Measurements from ENCODE around the gene SLC13A4. TPM values are rescaled to one million over a fixed set of nuclear protein-coding genes. Genes with fewer than 3 reads are reported as not detected.

SLC13A4 gene
- total RNA-seq, 2 experiments from 2014 or later, result not detected

DNA sequence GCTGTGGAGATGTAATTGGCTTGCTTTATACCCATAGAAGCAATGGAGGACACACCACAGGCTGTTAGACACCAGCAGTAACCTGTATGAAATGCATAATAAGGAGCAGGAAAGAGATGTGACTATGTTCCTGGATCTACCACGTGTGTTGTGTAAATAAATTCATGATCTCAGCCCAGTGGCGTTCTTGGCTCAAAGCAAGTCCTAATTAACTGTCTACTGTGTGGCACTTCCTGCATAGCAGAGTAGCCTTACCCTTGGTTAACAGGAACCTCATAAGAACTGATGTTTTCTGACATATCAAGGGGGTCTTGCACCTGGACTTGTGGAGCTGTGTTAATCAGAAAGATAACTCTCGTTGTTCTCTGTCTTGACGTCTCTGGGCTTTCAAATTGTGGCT, 46.3 kb upstream of the SLC13A4 start:
- Histone ChIP-seq H3K9me3 (ENCODE audit: low read length) (peaks cover 10% of the 10 kb centered on the region; the same call in 1 of the 2 replicates), H3K4me3 (ENCODE audit: low read depth, low read length, poor library complexity, severe bottlenecking) (no peak overlapping the region), H3K36me3 (ENCODE audit: insufficient read depth, low read length) (no peaks in the 10 kb centered on the region), H3K4me2 (ENCODE audit: low read length) (no peak overlapping the region), H3K27ac (ENCODE audit: low read depth, low read length, poor library complexity, severe bottlenecking) (no peak overlapping the region), H3K9me2 (ENCODE audit: insufficient read depth, low read length) (no peaks in the 10 kb centered on the region), H3K79me2 (ENCODE audit: insufficient read depth, low read depth, low read length) (no peaks in the 10 kb centered on the region), H3K4me1 (ENCODE audit: insufficient read depth, low read length, poor library complexity, severe bottlenecking) (no peaks in the 10 kb centered on the region), H2AFZ (ENCODE audit: low read length) (no peak overlapping the region), H4K20me1 (ENCODE audit: insufficient read depth, low read length) (no peaks in the 10 kb centered on the region)
- no peak for TF ChIP-seq EZH2phosphoT487 (IDR thresholded peaks at IDR 0.05; ENCODE audit: borderline replicate concordance, low read depth, low read length)
- TF ChIP-seq, protein P1, sequence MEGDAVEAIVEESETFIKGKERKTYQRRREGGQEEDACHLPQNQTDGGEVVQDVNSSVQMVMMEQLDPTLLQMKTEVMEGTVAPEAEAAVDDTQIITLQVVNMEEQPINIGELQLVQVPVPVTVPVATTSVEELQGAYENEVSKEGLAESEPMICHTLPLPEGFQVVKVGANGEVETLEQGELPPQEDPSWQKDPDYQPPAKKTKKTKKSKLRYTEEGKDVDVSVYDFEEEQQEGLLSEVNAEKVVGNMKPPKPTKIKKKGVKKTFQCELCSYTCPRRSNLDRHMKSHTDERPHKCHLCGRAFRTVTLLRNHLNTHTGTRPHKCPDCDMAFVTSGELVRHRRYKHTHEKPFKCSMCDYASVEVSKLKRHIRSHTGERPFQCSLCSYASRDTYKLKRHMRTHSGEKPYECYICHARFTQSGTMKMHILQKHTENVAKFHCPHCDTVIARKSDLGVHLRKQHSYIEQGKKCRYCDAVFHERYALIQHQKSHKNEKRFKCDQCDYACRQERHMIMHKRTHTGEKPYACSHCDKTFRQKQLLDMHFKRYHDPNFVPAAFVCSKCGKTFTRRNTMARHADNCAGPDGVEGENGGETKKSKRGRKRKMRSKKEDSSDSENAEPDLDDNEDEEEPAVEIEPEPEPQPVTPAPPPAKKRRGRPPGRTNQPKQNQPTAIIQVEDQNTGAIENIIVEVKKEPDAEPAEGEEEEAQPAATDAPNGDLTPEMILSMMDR (conservative IDR thresholded peaks at IDR 0.05; ENCODE audit: low read length), result no peak
- no TSS peak for BruUV-seq (replicated peaks)
- ChIA-PET POLR2A (interaction anchor here (1.4 kb wide), 1 partner anchor 244 kb away, joined by 3 read pairs; no protein-coding TSS in a partner anchor), CTCF (ENCODE audit: unreplicated experiment) (no interaction called here)
- no peak for DNase-seq (ENCODE audit: low spot score)
- intact Hi-C loops (cut with micrococcal nuclease; ENCODE audit: unreplicated experiment), result no loop called here

DNA sequence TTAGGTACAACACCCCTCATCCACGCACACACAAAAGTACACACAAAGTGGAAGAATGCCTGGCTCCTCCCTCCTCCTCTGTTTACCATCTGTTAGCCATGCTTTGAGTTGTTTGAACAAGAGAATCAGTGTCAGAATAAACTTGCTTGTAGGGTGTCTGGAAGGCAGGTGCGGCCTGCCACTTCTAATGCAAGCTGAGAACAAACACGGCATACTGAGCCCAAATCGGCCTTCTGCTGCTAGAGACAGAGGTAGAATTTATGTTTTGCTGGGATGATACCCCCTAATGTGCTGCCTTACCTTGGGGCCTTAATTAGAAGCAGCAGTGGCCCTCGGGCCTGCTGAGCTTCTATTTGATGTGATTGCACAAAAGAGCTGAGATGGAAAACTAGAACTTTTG, 45.5 kb upstream of the SLC13A4 start:
- TF ChIP-seq EZH2phosphoT487 (IDR thresholded peaks at IDR 0.05; ENCODE audit: borderline replicate concordance, low read depth, low read length), result no peak
- TF ChIP-seq, protein P1 (conservative IDR thresholded peaks at IDR 0.05; ENCODE audit: low read length), result no peak
- no peak for DNase-seq (ENCODE audit: low spot score)
- H2AFZ ChIP-seq (ENCODE audit: low read length), result no peak overlapping the region
- H3K36me3 ChIP-seq (ENCODE audit: insufficient read depth, low read length), result no peaks in the 10 kb centered on the region
- intact Hi-C loops (cut with micrococcal nuclease; ENCODE audit: unreplicated experiment), result no loop called here
- no TSS peak for BruUV-seq (replicated peaks)
- H4K20me1 ChIP-seq (ENCODE audit: insufficient read depth, low read length), result no peaks in the 10 kb centered on the region
- ChIA-PET POLR2A (interaction anchor here (0.6 to 1.4 kb wide), 2 partner anchors 244 to 1056 kb away, joined by 3 read pairs; no protein-coding TSS in a partner anchor), CTCF (ENCODE audit: unreplicated experiment) (no interaction called here)
- H3K4me1 ChIP-seq (ENCODE audit: insufficient read depth, low read length, poor library complexity, severe bottlenecking), result no peaks in the 10 kb centered on the region
- H3K4me2 ChIP-seq (ENCODE audit: low read length), result no peak overlapping the region
- H3K9me3 ChIP-seq (ENCODE audit: low read length), result peaks cover 10% of the 10 kb centered on the region; the same call in 1 of the 2 replicates
- no peak overlapping the region for H3K27ac ChIP-seq (ENCODE audit: low read depth, low read length, poor library complexity, severe bottlenecking)
- H3K9me2 ChIP-seq (ENCODE audit: insufficient read depth, low read length), result no peaks in the 10 kb centered on the region
- no peaks in the 10 kb centered on the region for H3K79me2 ChIP-seq (ENCODE audit: insufficient read depth, low read depth, low read length)
- H3K4me3 ChIP-seq (ENCODE audit: low read depth, low read length, poor library complexity, severe bottlenecking), result no peak overlapping the region

DNA sequence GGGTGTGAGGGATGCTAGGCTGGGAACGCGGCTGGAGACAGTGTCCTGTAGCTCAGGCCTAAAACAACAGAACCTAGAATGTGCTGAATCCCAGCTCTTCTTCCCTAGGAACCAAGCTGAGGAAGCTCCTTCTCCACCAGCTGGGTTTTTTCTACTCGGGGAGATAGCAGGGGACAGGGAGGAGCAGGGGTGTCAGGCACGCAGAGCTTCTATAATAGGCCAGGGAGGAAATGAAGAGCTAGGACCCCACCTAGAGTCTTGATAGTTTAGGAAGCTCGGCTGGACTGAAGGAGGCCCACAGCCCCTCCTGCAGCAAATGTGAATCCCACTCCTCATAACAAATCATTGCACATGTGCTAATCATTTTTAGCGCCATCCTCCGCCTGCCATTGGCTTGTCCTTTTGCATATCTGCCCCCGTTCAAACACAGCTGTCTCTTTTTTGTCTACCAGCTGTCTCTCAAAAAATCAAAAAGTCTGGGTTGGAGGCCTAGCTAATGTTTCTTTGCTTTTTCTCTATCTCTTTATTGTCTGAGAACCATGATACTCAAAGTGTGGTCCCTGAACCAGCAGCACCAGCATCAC, 44.7 kb upstream of the SLC13A4 start:
- Histone ChIP-seq H3K79me2 (ENCODE audit: insufficient read depth, low read depth, low read length) (no peaks in the 10 kb centered on the region), H3K9me2 (ENCODE audit: insufficient read depth, low read length) (no peaks in the 10 kb centered on the region), H3K27ac (ENCODE audit: low read depth, low read length, poor library complexity, severe bottlenecking) (no peak overlapping the region), H2AFZ (ENCODE audit: low read length) (no peak overlapping the region), H3K4me1 (ENCODE audit: insufficient read depth, low read length, poor library complexity, severe bottlenecking) (no peaks in the 10 kb centered on the region), H3K4me2 (ENCODE audit: low read length) (no peak overlapping the region), H3K9me3 (ENCODE audit: low read length) (peaks cover 6% of the 10 kb centered on the region; the same call in 1 of the 2 replicates), H3K4me3 (ENCODE audit: low read depth, low read length, poor library complexity, severe bottlenecking) (no peak overlapping the region), H3K36me3 (ENCODE audit: insufficient read depth, low read length) (no peaks in the 10 kb centered on the region), H4K20me1 (ENCODE audit: insufficient read depth, low read length) (no peaks in the 10 kb centered on the region)
- intact Hi-C loops (cut with micrococcal nuclease; ENCODE audit: unreplicated experiment), result no loop called here
- no peak for DNase-seq (ENCODE audit: low spot score)
- no TSS peak for BruUV-seq (replicated peaks)
- ChIA-PET POLR2A (interaction anchor here (0.9 kb wide), 1 partner anchor 12 kb away, joined by 3 read pairs; no protein-coding TSS in a partner anchor), CTCF (ENCODE audit: unreplicated experiment) (no interaction called here)
- TF ChIP-seq EZH2phosphoT487 (IDR thresholded peaks at IDR 0.05; ENCODE audit: borderline replicate concordance, low read depth, low read length), result no peak
- TF ChIP-seq, protein P1 (conservative IDR thresholded peaks at IDR 0.05; ENCODE audit: low read length), result no peak

Data from OCI-LY7 (cell line).